ENCODE data around the gene NCOA7. TPM values are rescaled to one million over a fixed set of nuclear protein-coding genes. Genes with fewer than 3 reads are reported as not detected.
A peak's percentile ranks its signal among the peaks of the same experiment; 100 is the strongest.

NCOA7 gene
- total and polyA plus RNA-seq, 9 of the 15 experiments (the other 6 are each of a cell fraction or from before 2014, with no cell fraction given): 5.8 to 14.6 (median 9.3) TPM

DNA sequence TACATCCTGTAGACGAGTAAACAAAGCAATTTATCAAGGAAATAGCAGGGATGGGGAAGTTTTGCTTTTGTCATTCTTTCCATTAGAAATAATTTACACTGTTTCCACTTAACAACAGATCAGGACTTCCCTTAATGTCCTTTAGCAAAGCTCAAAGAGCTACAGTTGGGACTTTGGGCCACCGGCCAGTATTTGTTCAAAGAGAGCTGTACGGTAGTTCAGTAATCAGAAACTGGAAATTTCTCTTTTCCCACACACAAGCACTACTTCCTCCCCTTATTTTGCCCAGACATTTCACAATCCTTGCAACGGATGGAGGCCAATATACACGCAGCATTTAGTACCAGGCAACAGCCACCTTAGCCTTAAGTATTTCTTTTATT is 153.7 kb downstream of the NCOA7 start (continued):
- TF ChIP-seq, protein P1, sequence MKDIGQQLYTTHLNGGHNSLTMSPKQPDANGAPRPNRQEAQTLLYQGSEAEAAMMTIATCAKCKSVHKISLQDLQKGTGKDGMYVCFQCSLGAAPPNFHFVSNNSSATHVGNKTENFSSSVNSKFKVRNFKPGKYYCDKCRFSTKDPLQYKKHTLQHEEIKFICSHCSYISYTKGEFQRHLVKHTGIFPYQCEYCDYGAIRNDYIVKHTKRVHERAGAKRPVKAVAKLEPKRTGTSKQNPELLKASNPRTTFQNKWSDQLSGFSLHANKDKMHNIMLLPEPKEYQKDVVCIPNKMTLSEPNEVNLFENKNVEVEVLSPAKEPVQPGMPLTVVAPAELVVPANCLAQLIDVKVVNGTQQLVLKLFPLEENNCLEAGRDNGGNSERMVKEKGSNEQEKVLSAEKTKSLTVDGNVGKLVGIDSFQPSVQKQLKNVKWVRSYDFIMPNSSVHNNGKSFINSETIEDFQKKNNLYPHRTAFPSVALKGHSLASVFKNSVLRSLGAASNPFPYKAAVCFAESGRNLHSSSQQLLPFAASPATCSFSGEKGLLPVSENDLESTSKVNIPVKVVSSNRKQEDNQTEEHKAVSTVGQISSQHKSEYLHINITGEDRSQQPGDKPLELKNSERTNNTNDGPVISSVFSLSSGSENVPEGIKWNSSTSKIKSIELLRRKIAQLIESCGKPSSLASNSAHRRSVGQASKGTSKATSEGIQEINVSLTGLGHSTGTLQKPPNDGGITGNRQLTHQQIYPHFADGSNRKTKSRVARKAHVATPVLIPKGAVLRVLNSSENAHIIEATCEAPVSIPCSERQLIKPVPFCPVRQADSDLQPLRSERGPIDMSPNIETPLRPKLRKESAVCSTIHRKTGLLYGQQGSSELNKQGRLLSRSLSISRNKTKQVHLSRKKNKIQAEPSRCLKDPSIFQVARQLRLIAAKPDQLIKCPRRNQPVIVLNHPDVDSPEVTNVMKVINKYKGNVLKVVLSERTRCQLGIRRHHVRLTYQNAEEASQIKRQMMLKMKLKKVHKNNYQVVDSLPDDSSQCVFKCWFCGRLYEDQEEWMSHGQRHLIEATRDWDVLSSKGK (CRISPR knock-in tag; IDR thresholded peaks at IDR 0.05): no peak
- 0 out of 2 replicates have a peak, but pooled peaks have one; percentile 19 for TF ChIP-seq SOX6 (IDR thresholded peaks at IDR 0.05)
- TF ChIP-seq, protein P2, sequence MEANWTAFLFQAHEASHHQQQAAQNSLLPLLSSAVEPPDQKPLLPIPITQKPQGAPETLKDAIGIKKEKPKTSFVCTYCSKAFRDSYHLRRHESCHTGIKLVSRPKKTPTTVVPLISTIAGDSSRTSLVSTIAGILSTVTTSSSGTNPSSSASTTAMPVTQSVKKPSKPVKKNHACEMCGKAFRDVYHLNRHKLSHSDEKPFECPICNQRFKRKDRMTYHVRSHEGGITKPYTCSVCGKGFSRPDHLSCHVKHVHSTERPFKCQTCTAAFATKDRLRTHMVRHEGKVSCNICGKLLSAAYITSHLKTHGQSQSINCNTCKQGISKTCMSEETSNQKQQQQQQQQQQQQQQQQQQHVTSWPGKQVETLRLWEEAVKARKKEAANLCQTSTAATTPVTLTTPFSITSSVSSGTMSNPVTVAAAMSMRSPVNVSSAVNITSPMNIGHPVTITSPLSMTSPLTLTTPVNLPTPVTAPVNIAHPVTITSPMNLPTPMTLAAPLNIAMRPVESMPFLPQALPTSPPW (CRISPR knock-in tag; IDR thresholded peaks at IDR 0.05): 0 out of 2 replicates have a peak, but pooled peaks have one; percentile 8
- no peak for TF ChIP-seq KAT8 (IDR thresholded peaks at IDR 0.05; ENCODE audit: low read depth)
- peak; percentile 40; the same call in 1 of the 2 replicates for TF ChIP-seq SPI1 (IDR thresholded peaks at IDR 0.05; ENCODE audit: borderline replicate concordance, low read depth, low read length)
- TF ChIP-seq SREBF2 (CRISPR knock-in tag; IDR thresholded peaks at IDR 0.05): no peak
- TF ChIP-seq ZNF668 (CRISPR knock-in tag; IDR thresholded peaks at IDR 0.05): no peak
- TF ChIP-seq HDAC6 (IDR thresholded peaks at IDR 0.05; ENCODE audit: low read depth, low read length): no peak
- no peak for TF ChIP-seq ZNF41 (CRISPR knock-in tag; conservative IDR thresholded peaks at IDR 0.05)
- TF ChIP-seq CEBPB (tag; IDR thresholded peaks at IDR 0.05): peak; percentile 85
- TF ChIP-seq POLR2A (conservative IDR thresholded peaks at IDR 0.05): no peak
- TF ChIP-seq SIN3B (IDR thresholded peaks at IDR 0.05; ENCODE audit: low read depth): no peak
- no peak for TF ChIP-seq ETV5 (CRISPR knock-in tag; IDR thresholded peaks at IDR 0.05; ENCODE audit: low read depth)
- TF ChIP-seq ETV6 (IDR thresholded peaks at IDR 0.05; ENCODE audit: borderline replicate concordance in 1 of 2, low read depth in 2 of 2, low read length in 1 of 2): no peak
- TF ChIP-seq ETV6 (CRISPR knock-in tag; IDR thresholded peaks at IDR 0.05; ENCODE audit: borderline replicate concordance): no peak
- TF ChIP-seq FOXA3 (CRISPR knock-in tag; conservative IDR thresholded peaks at IDR 0.05 in 1 of 2, IDR thresholded peaks at IDR 0.05 in 1 of 2): 0 out of 4 replicates have a peak, but pooled peaks of 1 of the 2 experiments have one; percentile 29
- no peak for TF ChIP-seq ZFP36 (IDR thresholded peaks at IDR 0.05; ENCODE audit: low read depth, low read length, partially characterized antibody)
- no peak for TF ChIP-seq MYBL2 (IDR thresholded peaks at IDR 0.05; ENCODE audit: low read depth)
- no peak for TF ChIP-seq MYBL2 (CRISPR knock-in tag; IDR thresholded peaks at IDR 0.05; ENCODE audit: borderline replicate concordance)
- TF ChIP-seq XRCC5 (IDR thresholded peaks at IDR 0.05; ENCODE audit: low read depth, low read length): no peak
- TF ChIP-seq SMAD4 (CRISPR knock-in tag; conservative IDR thresholded peaks at IDR 0.05): no peak
- TF ChIP-seq, protein P3, sequence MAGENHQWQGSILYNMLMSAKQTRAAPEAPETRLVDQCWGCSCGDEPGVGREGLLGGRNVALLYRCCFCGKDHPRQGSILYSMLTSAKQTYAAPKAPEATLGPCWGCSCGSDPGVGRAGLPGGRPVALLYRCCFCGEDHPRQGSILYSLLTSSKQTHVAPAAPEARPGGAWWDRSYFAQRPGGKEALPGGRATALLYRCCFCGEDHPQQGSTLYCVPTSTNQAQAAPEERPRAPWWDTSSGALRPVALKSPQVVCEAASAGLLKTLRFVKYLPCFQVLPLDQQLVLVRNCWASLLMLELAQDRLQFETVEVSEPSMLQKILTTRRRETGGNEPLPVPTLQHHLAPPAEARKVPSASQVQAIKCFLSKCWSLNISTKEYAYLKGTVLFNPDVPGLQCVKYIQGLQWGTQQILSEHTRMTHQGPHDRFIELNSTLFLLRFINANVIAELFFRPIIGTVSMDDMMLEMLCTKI (IDR thresholded peaks at IDR 0.05; ENCODE audit: partially characterized antibody): no peak
- TF ChIP-seq, protein P4, sequence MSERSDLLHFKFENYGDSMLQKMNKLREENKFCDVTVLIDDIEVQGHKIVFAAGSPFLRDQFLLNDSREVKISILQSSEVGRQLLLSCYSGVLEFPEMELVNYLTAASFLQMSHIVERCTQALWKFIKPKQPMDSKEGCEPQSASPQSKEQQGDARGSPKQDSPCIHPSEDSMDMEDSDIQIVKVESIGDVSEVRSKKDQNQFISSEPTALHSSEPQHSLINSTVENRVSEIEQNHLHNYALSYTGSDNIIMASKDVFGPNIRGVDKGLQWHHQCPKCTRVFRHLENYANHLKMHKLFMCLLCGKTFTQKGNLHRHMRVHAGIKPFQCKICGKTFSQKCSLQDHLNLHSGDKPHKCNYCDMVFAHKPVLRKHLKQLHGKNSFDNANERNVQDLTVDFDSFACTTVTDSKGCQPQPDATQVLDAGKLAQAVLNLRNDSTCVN (CRISPR knock-in tag; IDR thresholded peaks at IDR 0.05): no peak
- TF ChIP-seq ELF1 (tag; IDR thresholded peaks at IDR 0.05): no peak
